Esophagus squamous epithelium (tissue), 4 donors: Measurements from ENCODE around the gene SYNE2.

Experiments
- POLR2A ChIP-seq, 4 donors: fragments of 450-650 bp; IDR thresholded peaks; one replicate each; pipeline ENCODE4 v1.6.1; 2017; ENCODE audit warnings: antibody characterized with exemption in 4 of 4, mild to moderate bottlenecking in 4 of 4, moderate library complexity in 3 of 4
- TF ChIP-seq, protein P1 (sequence below), 6 experiments: fragments of 450-650 bp in 4 of 6; fragments of 200-600 bp in 2 of 6; sonication (generic) in 2 of 6; IDR thresholded peaks; one replicate each; pipeline ENCODE4 v1.5.1; 2016 to 2019; ENCODE audit warnings: antibody characterized with exemption in 6 of 6, mild to moderate bottlenecking in 4 of 6, moderate library complexity in 4 of 6

DNA sequence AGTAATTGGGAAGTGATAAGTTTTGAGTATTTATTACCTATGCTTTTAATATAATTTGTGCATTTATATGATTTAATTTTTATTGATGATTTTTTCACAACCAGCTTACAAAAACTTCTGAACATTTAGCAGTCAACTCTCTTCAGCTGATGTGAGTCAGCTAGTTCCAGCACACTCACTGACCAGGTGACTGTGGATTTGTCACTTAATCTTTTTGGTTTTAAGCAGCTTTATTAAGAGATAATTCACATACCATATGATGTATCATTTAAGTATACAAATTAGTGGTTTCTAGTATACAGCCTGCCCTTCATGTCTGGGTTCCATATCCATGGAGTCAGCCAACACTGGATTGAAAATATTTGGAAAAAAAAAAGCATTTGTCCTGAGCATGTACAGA lies 103.5 kb downstream of the SYNE2 start:
- TF ChIP-seq, protein P1, sequence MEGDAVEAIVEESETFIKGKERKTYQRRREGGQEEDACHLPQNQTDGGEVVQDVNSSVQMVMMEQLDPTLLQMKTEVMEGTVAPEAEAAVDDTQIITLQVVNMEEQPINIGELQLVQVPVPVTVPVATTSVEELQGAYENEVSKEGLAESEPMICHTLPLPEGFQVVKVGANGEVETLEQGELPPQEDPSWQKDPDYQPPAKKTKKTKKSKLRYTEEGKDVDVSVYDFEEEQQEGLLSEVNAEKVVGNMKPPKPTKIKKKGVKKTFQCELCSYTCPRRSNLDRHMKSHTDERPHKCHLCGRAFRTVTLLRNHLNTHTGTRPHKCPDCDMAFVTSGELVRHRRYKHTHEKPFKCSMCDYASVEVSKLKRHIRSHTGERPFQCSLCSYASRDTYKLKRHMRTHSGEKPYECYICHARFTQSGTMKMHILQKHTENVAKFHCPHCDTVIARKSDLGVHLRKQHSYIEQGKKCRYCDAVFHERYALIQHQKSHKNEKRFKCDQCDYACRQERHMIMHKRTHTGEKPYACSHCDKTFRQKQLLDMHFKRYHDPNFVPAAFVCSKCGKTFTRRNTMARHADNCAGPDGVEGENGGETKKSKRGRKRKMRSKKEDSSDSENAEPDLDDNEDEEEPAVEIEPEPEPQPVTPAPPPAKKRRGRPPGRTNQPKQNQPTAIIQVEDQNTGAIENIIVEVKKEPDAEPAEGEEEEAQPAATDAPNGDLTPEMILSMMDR (IDR thresholded peaks at IDR 0.05): no peak
- no peak for TF ChIP-seq POLR2A (IDR thresholded peaks at IDR 0.05)
